ENCODE measurements around the gene RIMBP2. TPM values are rescaled to one million over a fixed set of nuclear protein-coding genes. Genes with fewer than 3 reads are reported as not detected.

Gene RIMBP2
- total and polyA plus RNA-seq, 2 experiments from 2014 or later, result 0.31 to 0.37 TPM

DNA sequence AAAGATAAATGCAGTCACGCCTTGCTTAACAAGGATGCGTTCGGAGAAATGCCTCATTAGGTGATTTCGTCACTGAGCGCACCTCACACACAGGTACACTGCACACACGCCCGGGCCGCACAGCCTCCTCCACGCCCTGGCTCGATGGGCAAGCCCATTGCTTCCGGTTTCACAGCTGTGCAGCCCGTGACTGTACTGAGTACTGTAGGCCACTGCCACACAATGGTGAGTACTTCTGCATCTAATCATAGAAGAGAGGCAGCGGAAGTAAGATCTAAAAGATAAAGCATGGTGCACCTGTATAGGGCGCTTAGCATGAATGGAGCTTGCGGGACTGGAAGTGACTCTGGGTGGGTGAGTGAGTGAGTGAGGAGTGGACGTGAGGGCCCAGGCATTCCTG, 4.3 kb downstream of the RIMBP2 start:
- Histone ChIP-seq H3K27ac (ENCODE audit: low read depth) (no peak overlapping the region), H3K4me3 (no peak overlapping the region), H3K27me3 (ENCODE audit: insufficient read depth) (peaks cover 47% of the 10 kb centered on the region), H2AFZ (no peak overlapping the region), H3K79me2 (replicated peaks; ENCODE audit: insufficient read depth) (no peaks in the 10 kb centered on the region), H3K4me2 (no peak overlapping the region), H3F3A (replicated peaks; ENCODE audit: low read depth) (no peaks in the 10 kb centered on the region), H3K36me3 (ENCODE audit: insufficient read depth) (no peaks in the 10 kb centered on the region), H4K20me1 (replicated peaks; ENCODE audit: insufficient read depth) (no peaks in the 10 kb centered on the region), H3K4me1 (ENCODE audit: insufficient read depth) (peaks cover under 1% of the 10 kb centered on the region; the same call in 1 of the 2 replicates), H3K9me2 (ENCODE audit: insufficient read depth) (no peaks in the 10 kb centered on the region)
- no peak overlapping the region for H3K27ac Mint-ChIP-seq
- peaks cover 2% of the 10 kb centered on the region; the same call in 1 of the 3 replicates for H3K4me1 Mint-ChIP-seq
- ATAC-seq (no peak), DNase-seq (ENCODE audit: low spot score) (no peak)
- H3K36me3 Mint-ChIP-seq (ENCODE audit: low read depth), result peaks cover 21% of the 10 kb centered on the region
- TF ChIP-seq EZH2 (IDR thresholded peaks at IDR 0.05; ENCODE audit: low read depth, unreplicated experiment) (no peak), EZH2phosphoT487 (IDR thresholded peaks at IDR 0.05; ENCODE audit: unreplicated experiment) (no peak), REST (IDR thresholded peaks at IDR 0.05; ENCODE audit: unreplicated experiment) (no peak), ZNF331 (CRISPR knock-in tag; IDR thresholded peaks at IDR 0.05; ENCODE audit: low read depth) (no peak), JUNB (IDR thresholded peaks at IDR 0.05; ENCODE audit: unreplicated experiment) (no peak), ETS1 (IDR thresholded peaks at IDR 0.05) (no peak), ZNF114 (CRISPR knock-in tag; IDR thresholded peaks at IDR 0.05) (no peak), POLR2AphosphoS5 (IDR thresholded peaks at IDR 0.05; ENCODE audit: low read depth) (no peak), NANOG (IDR thresholded peaks at IDR 0.05; ENCODE audit: borderline replicate concordance) (no peak), STAT1 (IDR thresholded peaks at IDR 0.05; ENCODE audit: unreplicated experiment) (no peak), CREB1 (CRISPR knock-in tag; IDR thresholded peaks at IDR 0.05; ENCODE audit: low read depth) (no peak)
- TF ChIP-seq, protein P1, sequence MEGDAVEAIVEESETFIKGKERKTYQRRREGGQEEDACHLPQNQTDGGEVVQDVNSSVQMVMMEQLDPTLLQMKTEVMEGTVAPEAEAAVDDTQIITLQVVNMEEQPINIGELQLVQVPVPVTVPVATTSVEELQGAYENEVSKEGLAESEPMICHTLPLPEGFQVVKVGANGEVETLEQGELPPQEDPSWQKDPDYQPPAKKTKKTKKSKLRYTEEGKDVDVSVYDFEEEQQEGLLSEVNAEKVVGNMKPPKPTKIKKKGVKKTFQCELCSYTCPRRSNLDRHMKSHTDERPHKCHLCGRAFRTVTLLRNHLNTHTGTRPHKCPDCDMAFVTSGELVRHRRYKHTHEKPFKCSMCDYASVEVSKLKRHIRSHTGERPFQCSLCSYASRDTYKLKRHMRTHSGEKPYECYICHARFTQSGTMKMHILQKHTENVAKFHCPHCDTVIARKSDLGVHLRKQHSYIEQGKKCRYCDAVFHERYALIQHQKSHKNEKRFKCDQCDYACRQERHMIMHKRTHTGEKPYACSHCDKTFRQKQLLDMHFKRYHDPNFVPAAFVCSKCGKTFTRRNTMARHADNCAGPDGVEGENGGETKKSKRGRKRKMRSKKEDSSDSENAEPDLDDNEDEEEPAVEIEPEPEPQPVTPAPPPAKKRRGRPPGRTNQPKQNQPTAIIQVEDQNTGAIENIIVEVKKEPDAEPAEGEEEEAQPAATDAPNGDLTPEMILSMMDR (conservative IDR thresholded peaks at IDR 0.05; ENCODE audit: low read depth in 2 of 2), result no peak
- TF ChIP-seq, protein P2, sequence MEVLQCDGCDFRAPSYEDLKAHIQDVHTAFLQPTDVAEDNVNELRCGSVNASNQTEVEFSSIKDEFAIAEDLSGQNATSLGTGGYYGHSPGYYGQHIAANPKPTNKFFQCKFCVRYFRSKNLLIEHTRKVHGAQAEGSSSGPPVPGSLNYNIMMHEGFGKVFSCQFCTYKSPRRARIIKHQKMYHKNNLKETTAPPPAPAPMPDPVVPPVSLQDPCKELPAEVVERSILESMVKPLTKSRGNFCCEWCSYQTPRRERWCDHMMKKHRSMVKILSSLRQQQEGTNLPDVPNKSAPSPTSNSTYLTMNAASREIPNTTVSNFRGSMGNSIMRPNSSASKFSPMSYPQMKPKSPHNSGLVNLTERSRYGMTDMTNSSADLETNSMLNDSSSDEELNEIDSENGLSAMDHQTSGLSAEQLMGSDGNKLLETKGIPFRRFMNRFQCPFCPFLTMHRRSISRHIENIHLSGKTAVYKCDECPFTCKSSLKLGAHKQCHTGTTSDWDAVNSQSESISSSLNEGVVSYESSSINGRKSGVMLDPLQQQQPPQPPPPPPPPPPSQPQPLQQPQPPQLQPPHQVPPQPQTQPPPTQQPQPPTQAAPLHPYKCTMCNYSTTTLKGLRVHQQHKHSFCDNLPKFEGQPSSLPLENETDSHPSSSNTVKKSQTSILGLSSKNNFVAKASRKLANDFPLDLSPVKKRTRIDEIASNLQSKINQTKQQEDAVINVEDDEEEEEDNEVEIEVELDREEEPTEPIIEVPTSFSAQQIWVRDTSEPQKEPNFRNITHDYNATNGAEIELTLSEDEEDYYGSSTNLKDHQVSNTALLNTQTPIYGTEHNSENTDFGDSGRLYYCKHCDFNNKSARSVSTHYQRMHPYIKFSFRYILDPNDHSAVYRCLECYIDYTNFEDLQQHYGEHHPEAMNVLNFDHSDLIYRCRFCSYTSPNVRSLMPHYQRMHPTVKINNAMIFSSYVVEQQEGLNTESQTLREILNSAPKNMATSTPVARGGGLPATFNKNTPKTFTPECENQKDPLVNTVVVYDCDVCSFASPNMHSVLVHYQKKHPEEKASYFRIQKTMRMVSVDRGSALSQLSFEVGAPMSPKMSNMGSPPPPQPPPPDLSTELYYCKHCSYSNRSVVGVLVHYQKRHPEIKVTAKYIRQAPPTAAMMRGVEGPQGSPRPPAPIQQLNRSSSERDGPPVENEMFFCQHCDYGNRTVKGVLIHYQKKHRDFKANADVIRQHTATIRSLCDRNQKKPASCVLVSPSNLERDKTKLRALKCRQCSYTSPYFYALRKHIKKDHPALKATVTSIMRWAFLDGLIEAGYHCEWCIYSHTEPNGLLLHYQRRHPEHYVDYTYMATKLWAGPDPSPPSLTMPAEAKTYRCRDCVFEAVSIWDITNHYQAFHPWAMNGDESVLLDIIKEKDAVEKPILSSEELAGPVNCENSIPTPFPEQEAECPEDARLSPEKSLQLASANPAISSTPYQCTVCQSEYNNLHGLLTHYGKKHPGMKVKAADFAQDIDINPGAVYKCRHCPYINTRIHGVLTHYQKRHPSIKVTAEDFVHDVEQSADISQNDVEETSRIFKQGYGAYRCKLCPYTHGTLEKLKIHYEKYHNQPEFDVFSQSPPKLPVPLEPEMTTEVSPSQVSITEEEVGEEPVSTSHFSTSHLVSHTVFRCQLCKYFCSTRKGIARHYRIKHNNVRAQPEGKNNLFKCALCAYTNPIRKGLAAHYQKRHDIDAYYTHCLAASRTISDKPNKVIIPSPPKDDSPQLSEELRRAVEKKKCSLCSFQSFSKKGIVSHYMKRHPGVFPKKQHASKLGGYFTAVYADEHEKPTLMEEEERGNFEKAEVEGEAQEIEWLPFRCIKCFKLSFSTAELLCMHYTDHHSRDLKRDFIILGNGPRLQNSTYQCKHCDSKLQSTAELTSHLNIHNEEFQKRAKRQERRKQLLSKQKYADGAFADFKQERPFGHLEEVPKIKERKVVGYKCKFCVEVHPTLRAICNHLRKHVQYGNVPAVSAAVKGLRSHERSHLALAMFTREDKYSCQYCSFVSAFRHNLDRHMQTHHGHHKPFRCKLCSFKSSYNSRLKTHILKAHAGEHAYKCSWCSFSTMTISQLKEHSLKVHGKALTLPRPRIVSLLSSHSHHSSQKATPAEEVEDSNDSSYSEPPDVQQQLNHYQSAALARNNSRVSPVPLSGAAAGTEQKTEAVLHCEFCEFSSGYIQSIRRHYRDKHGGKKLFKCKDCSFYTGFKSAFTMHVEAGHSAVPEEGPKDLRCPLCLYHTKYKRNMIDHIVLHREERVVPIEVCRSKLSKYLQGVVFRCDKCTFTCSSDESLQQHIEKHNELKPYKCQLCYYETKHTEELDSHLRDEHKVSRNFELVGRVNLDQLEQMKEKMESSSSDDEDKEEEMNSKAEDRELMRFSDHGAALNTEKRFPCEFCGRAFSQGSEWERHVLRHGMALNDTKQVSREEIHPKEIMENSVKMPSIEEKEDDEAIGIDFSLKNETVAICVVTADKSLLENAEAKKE (CRISPR knock-in tag; IDR thresholded peaks at IDR 0.05), result no peak
- peaks cover 79% of the 10 kb centered on the region for H3K9me3 Mint-ChIP-seq
- H3K4me3 Mint-ChIP-seq, result no peak overlapping the region
- peaks cover 33% of the 10 kb centered on the region for H3K27me3 Mint-ChIP-seq (ENCODE audit: insufficient read depth, low read depth, poor library complexity)
